OCI-LY7 (cell line): ENCODE results near the gene ZNF268. TPM values are rescaled to one million over a fixed set of nuclear protein-coding genes. Genes with fewer than 3 reads are reported as not detected.

Experiments used
- Bru-seq: library from RNA; stranded (reverse); fragments of 400-500 nt; gene quantifications from one replicate; lab custom pipeline; 2021; lab: Mats Ljungman, UMichigan
- BruChase-seq, 2 experiments: library from RNA; stranded (reverse); fragments of 400-500 nt; gene quantifications; one replicate each; lab custom pipeline; 2021; lab: Mats Ljungman, UMichigan
- BruUV-seq: library from RNA; stranded (reverse); fragments of 400-500 nt; replicated peaks from 2 replicates; lab custom pipeline; 2021; lab: Mats Ljungman, UMichigan
- CTCF ChIA-PET: fragments of 300-600 bp; sonication (Branson Sonifier 250); formaldehyde crosslinking; loops from one replicate; lab custom pipeline; 2022; ENCODE audit warnings: antibody characterized with exemption; ENCODE audit not compliant: unreplicated experiment; lab: Charles Lee
- POLR2A ChIA-PET: fragments of 300-600 bp; sonication (Branson Sonifier 250); formaldehyde crosslinking; loops from one replicate; lab custom pipeline; 2022; ENCODE audit warnings: antibody characterized with exemption; lab: Charles Lee
- DNase-seq: peaks from one replicate; pipeline ENCODE4 v3.0.0-alpha.2; 2015; ENCODE audit warnings: low spot score
- H2AFZ ChIP-seq: fragments of 200-600 bp; sonication (generic), shearing (Covaris generic); 2 replicates; pipeline ENCODE4 v1.6.1; 2014; ENCODE audit warnings: mild to moderate bottlenecking, antibody characterized with exemption, low read length, moderate library complexity
- H3K27ac ChIP-seq: fragments of 200-600 bp; sonication (generic); 2 replicates; pipeline ENCODE4 v1.5.1; 2014; ENCODE audit warnings: mixed run types, low read depth, mild to moderate bottlenecking, moderate library complexity, low read length, inconsistent platforms; ENCODE audit not compliant: poor library complexity, severe bottlenecking
- H3K36me3 ChIP-seq: fragments of 200-600 bp; sonication (generic); 2 replicates; pipeline ENCODE4 v1.6.1; 2014; ENCODE audit warnings: mild to moderate bottlenecking, antibody characterized with exemption, low read length, moderate library complexity, mixed read lengths; ENCODE audit not compliant: insufficient read depth
- H3K4me1 ChIP-seq: fragments of 200-600 bp; sonication (generic); 2 replicates; pipeline ENCODE4 v1.5.1; 2014; ENCODE audit warnings: mild to moderate bottlenecking, low read length; ENCODE audit not compliant: insufficient read depth, poor library complexity, severe bottlenecking
- H3K4me2 ChIP-seq: fragments of 200-600 bp; sonication (generic); 2 replicates; pipeline ENCODE4 v1.6.1; 2014; ENCODE audit warnings: mild to moderate bottlenecking, low read length
- H3K4me3 ChIP-seq: fragments of 200-600 bp; sonication (generic); 2 replicates; pipeline ENCODE4 v1.5.1; 2014; ENCODE audit warnings: mild to moderate bottlenecking, low read depth, low read length; ENCODE audit not compliant: poor library complexity, severe bottlenecking
- H3K79me2 ChIP-seq: fragments of 200-600 bp; sonication (generic); 2 replicates; pipeline ENCODE4 v1.6.1; 2016; ENCODE audit warnings: low read depth, mild to moderate bottlenecking, low read length, moderate library complexity, mixed read lengths; ENCODE audit not compliant: insufficient read depth
- H3K9me2 ChIP-seq: fragments of 200-600 bp; sonication (generic); 2 replicates; pipeline ENCODE4 v1.6.1; 2016; ENCODE audit warnings: mild to moderate bottlenecking, low read length, mixed read lengths; ENCODE audit not compliant: insufficient read depth
- H3K9me3 ChIP-seq: fragments of 200-600 bp; sonication (generic); 2 replicates; pipeline ENCODE4 v1.6.1; 2014; ENCODE audit warnings: mild to moderate bottlenecking, mixed run types, low read length, mixed read lengths
- H4K20me1 ChIP-seq: fragments of 200-600 bp; sonication (generic); 2 replicates; pipeline ENCODE4 v1.6.1; 2014; ENCODE audit warnings: mild to moderate bottlenecking, antibody characterized with exemption, low read length, moderate library complexity, mixed read lengths; ENCODE audit not compliant: insufficient read depth
- CTCF ChIP-seq: fragments of 200-600 bp; sonication (generic); conservative IDR thresholded peaks from 2 replicates; pipeline ENCODE4 v1.5.1; 2014; ENCODE audit warnings: mild to moderate bottlenecking, antibody characterized with exemption, low read length, moderate library complexity, mixed read lengths
- EZH2phosphoT487 ChIP-seq: fragments of 200-600 bp; sonication (generic); IDR thresholded peaks from 2 replicates; pipeline ENCODE4 v1.6.1; 2018; ENCODE audit warnings: low read depth, borderline replicate concordance, mild to moderate bottlenecking, mixed run types, antibody characterized with exemption, low read length, moderate library complexity, mixed read lengths
- intact Hi-C: fragments of 100-400 bp; cut with micrococcal nuclease; formaldehyde crosslinking; loops from one replicate; pipeline ENCODE4 v1.10.0; 2022; ENCODE audit not compliant: unreplicated experiment
- long read RNA-seq: library from polyadenylated mRNA; stranded (forward); transcript quantifications from one replicate; pipeline ENCODE4 v2.0.0, GENCODE V29; 2022
- total RNA-seq, 2 experiments: library from RNA; depleted of rRNA in 1 of 2; stranded (reverse); fragments of >200 nt in 1 of 2; shearing (Covaris generic) in 1 of 2; gene quantifications; 2 replicates each; pipeline ENCODE4 v1.2.3, GENCODE V29; 2014 to 2022

The ZNF268 gene
- total RNA-seq (2014; rRNA removed; shearing (Covaris generic)) (7.7 and 19.1 TPM in 2 replicates), total RNA-seq (2022) (17.9 and 21.4 TPM in 2 replicates), Bru-seq, nascent RNA (percentile 69 among the genes with signal in this experiment), BruChase-seq, experiment 1, labeled RNA remaining after a 6-hour chase (percentile 60 among the genes with signal in this experiment), BruChase-seq, experiment 2, labeled RNA remaining after a 2-hour chase (percentile 76 among the genes with signal in this experiment)
- long read RNA-seq, full-length matches to known transcripts = 27 of 33 reads
- long read RNA-seq, partial matches to known transcripts = 0 of 33 reads
- long read RNA-seq, other reads (novel, unspliced or antisense) = 6 of 33 reads

DNA sequence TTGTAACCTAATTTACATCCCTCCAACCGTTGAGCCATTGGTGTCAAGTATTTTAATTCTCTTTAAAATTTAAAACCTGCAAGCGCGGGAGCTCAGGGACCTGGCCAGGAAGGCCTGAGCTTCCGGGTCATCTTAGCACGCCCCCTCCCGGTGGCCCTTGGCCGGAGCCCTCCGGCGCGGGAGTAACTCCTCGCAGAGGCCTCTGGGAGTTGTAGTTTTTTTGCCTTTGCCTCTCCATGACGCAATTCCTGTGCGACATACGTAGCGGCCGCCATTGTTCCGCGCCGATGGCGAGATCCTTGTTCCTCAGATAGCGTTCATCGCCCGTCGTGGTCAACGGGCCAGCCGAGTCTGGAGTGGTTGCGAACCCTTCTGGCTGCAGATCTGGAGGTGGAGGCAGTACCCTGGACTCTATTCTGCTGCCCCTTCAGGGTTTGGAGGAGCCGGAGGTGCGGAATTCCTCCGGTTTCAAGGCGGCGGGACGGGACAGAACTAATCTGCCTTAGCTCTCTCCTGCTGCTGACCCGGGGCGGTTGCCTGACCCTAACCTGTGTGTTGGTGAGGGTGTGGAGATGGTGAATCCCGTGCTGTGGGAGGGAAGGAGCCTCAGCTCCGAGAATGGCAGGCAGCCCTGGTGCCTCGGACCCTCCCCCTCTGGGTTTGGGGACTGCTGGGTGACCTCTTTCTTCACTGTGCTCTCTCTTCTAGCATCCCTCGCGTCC lies at the start of gene ZNF268:
Gene ZNF268, plus strand, starts transcription at position 258 of the 722 bp plus-strand sequence. CDS start 503 bp downstream, outside the sequence.
- Histone ChIP-seq H3K9me2 (no peaks in the 10 kb centered on the region), H3K4me1 (peaks cover 7% of the 10 kb centered on the region), H2AFZ (peak within 1 kb of the TSS; percentile 87), H3K4me2 (peak within 1 kb of the TSS; percentile 81), H4K20me1 (no peaks in the 10 kb centered on the region), H3K36me3 (peaks cover 45% of the 10 kb centered on the region), H3K9me3 (peaks cover 56% of the 10 kb centered on the region), H3K79me2 (no peaks in the 10 kb centered on the region; the same call in 1 of the 2 replicates), H3K27ac (peak within 1 kb of the TSS; percentile 40), H3K4me3 (peak within 1 kb of the TSS; percentile 82)
- DNase-seq = peak; percentile 98
- ChIA-PET CTCF (interaction anchor here (0.6 kb wide), 1 partner anchor 1583 kb away, joined by 4 read pairs; no protein-coding TSS in a partner anchor), POLR2A (interaction anchor here (0.6 to 1.4 kb wide), 6 partner anchors 9 to 247 kb away, joined by 3 to 4 read pairs (median 3); partner anchors contain the start of genes ZNF26 and ZNF891)
- intact Hi-C loops = loop anchor here (1.0 kb wide), 3 partner anchors 50 to 195 kb away; partner anchors contain the start of genes ZNF140 and ZNF26
- TF ChIP-seq CTCF (peak; percentile 90), EZH2phosphoT487 (no peak)
- no TSS peak for BruUV-seq

GRCh38 chr12:133135747-133136146 lies 45.5 kb upstream of the ZNF268 start:
- no peak for DNase-seq
- Histone ChIP-seq H3K79me2 (no peaks in the 10 kb centered on the region), H3K4me2 (no peak overlapping the region), H4K20me1 (no peaks in the 10 kb centered on the region), H3K4me1 (no peaks in the 10 kb centered on the region), H3K36me3 (peaks cover 34% of the 10 kb centered on the region), H3K9me3 (peaks cover 39% of the 10 kb centered on the region), H3K9me2 (no peaks in the 10 kb centered on the region), H3K27ac (no peak overlapping the region), H2AFZ (no peak overlapping the region), H3K4me3 (no peak overlapping the region)
- ChIA-PET POLR2A (no interaction called here), CTCF (interaction anchor here (0.6 kb wide), 1 partner anchor 34 kb away, joined by 3 read pairs; no protein-coding TSS in a partner anchor)
- TF ChIP-seq CTCF (no peak), EZH2phosphoT487 (no peak)
- BruUV-seq = no TSS peak
- intact Hi-C loops = no loop called here
